GM19240 (cell line): ENCODE results near the gene PIAS4.
A peak's percentile ranks its signal among the peaks of the same experiment; 100 is the strongest.

Source experiments
- DNase-seq: peaks from one replicate; pipeline ENCODE4 v3.0.0; 2011; ENCODE audit warnings: low spot score; ENCODE audit not compliant: insufficient read length

PIAS4 gene

GRCh38 chr19:3976495-3977241, 30.9 kb upstream of the PIAS4 start:
- DNase-seq: no peak

- no peak for DNase-seq
Observed at GRCh38 chr19:3977242-3978143, 30.0 kb upstream of the PIAS4 start.

- no peak for DNase-seq
Observed at GRCh38 chr19:3978145-3978544, 29.4 kb upstream of the PIAS4 start.

GRCh38 chr19:3979289-3979673, 28.3 kb upstream of the PIAS4 start:
- no peak for DNase-seq

GRCh38 chr19:3979674-3980352, 27.7 kb upstream of the PIAS4 start:
- DNase-seq: no peak

- DNase-seq: no peak
Observed at GRCh38 chr19:3980353-3981251, 26.9 kb upstream of the PIAS4 start.

GRCh38 chr19:3981373-3981735, 26.2 kb upstream of the PIAS4 start:
- no peak for DNase-seq

- DNase-seq: no peak
Observed at GRCh38 chr19:3981736-3982681, 25.5 kb upstream of the PIAS4 start.

GRCh38 chr19:3982701-3983541, 24.6 kb upstream of the PIAS4 start:
- no peak for DNase-seq

- no peak for DNase-seq
Observed at GRCh38 chr19:3983542-3983914, 24.0 kb upstream of the PIAS4 start.

GRCh38 chr19:3983936-3984583, 23.5 kb upstream of the PIAS4 start:
- DNase-seq: peak; percentile 26

- no peak for DNase-seq
Observed at GRCh38 chr19:3984584-3984907, 23.0 kb upstream of the PIAS4 start.

GRCh38 chr19:3984908-3985642, 22.5 kb upstream of the PIAS4 start, which contains the start of gene EEF2:
Gene EEF2, minus strand, starts transcription at chr19:3985463. Its CDS starts 83 bp downstream, at chr19:3985380.
- DNase-seq: peak; percentile 69

- DNase-seq: no peak
Observed at GRCh38 chr19:3985643-3986259, 21.8 kb upstream of the PIAS4 start.

- no peak for DNase-seq
Observed at GRCh38 chr19:3986260-3987041, 21.1 kb upstream of the PIAS4 start.

GRCh38 chr19:3987619-3988371, 19.7 kb upstream of the PIAS4 start:
- peak; percentile 49 for DNase-seq
